GM12892 (cell line): ENCODE results near the gene RIN1.

Experiments used
- POLR2A ChIP-seq: IDR thresholded peaks from 2 replicates; pipeline ENCODE4 v1.6.1; 2011; ENCODE audit warnings: low read depth, low read length, control low read depth
- TAF1 ChIP-seq: IDR thresholded peaks from 2 replicates; pipeline ENCODE4 v1.6.1; 2011; ENCODE audit warnings: low read depth, mild to moderate bottlenecking, control low read depth, low read length, borderline replicate concordance

DNA sequence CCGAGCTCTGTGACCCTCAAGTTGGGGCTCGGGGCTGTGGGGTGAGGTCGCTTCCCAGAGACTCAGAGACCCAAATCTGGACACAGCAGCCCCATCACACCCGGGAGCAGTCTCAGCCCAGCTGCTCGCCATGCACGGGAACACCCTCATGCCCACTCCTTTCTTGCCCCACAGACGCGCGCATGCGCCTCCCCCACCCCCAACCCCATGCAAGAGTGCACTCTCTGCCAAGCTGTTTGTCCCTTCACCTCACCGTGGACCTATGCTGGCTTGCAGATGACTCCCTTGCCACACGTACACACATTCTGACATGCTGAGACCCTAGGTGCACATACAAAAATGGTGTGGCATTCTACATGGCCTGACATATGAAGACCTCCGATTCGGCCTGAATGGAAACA, 18.9 kb downstream of the RIN1 start:
- no peak for TF ChIP-seq TAF1
- no peak for TF ChIP-seq POLR2A
